ENCODE results near the gene SCAMP2.
"Not testable (repeated sequence)": the region's sequence is repeated elsewhere in the genome, so short reads cannot be mapped to it uniquely, and the experiment has no call there.

The SCAMP2 gene

GRCh38 chr15:74873036-74873755 is at the start of gene SCAMP2:
TSS of gene SCAMP2 (minus strand) at chr15:74873365. CDS start at chr15:74873255, 110 bp downstream.
- peak within 1 kb of the TSS; percentile 93 for H3K4me3 ChIP-seq (ENCODE audit: low read depth, low read length)
- TF ChIP-seq CTCF (IDR thresholded peaks at IDR 0.05; ENCODE audit: low read depth, low read length, missing control alignments): no peak
- peak; percentile 88 for DNase-seq (ENCODE audit: low read depth)

GRCh38 chr15:74920456-74920855 is 47.3 kb upstream of the SCAMP2 start:
- no peak overlapping the region for H3K4me3 ChIP-seq (ENCODE audit: low read depth, low read length)
- no peak for TF ChIP-seq CTCF (IDR thresholded peaks at IDR 0.05; ENCODE audit: low read depth, low read length, missing control alignments)
- no peak for DNase-seq (ENCODE audit: low read depth)

GRCh38 chr15:74917676-74918075 is 44.5 kb upstream of the SCAMP2 start:
- no peak for TF ChIP-seq CTCF (IDR thresholded peaks at IDR 0.05; ENCODE audit: low read depth, low read length, missing control alignments)
- no peak overlapping the region for H3K4me3 ChIP-seq (ENCODE audit: low read depth, low read length)
- DNase-seq (ENCODE audit: low read depth): no peak

- not testable (repeated sequence) for H3K4me3 ChIP-seq (ENCODE audit: low read depth, low read length)
Measured at GRCh38 chr15:74913799-74914198, 40.6 kb upstream of the SCAMP2 start.

GRCh38 chr15:74913041-74913440 is 39.9 kb upstream of the SCAMP2 start:
- no peak for DNase-seq (ENCODE audit: low read depth)
- TF ChIP-seq CTCF (IDR thresholded peaks at IDR 0.05; ENCODE audit: low read depth, low read length, missing control alignments): no peak
- no peak overlapping the region for H3K4me3 ChIP-seq (ENCODE audit: low read depth, low read length)

More at GRCh38 chr15:74913799-74914198, 40.6 kb upstream of the SCAMP2 start:
- DNase-seq (ENCODE audit: low read depth): not testable (repeated sequence)

GRCh38 chr15:74908635-74909034 is 35.5 kb upstream of the SCAMP2 start:
- DNase-seq (ENCODE audit: low read depth): no peak
- TF ChIP-seq CTCF (IDR thresholded peaks at IDR 0.05; ENCODE audit: low read depth, low read length, missing control alignments): no peak
- no peak overlapping the region for H3K4me3 ChIP-seq (ENCODE audit: low read depth, low read length)

- no peak for DNase-seq (ENCODE audit: low read depth)
- H3K4me3 ChIP-seq (ENCODE audit: low read depth, low read length): peak overlapping the region; percentile 82
- TF ChIP-seq CTCF (IDR thresholded peaks at IDR 0.05; ENCODE audit: low read depth, low read length, missing control alignments): no peak
Measured at GRCh38 chr15:74907163-74907870, 34.2 kb upstream of the SCAMP2 start.

Measured in GM12864 (cell line).